Suprapubic skin (tissue), 4 donors: ENCODE measurements around the gene TEDC1. TPM values are rescaled to one million over a fixed set of nuclear protein-coding genes. Genes with fewer than 3 reads are reported as not detected.

Source experiments
- DNase-seq, 2 donors: peaks; one replicate each; pipeline ENCODE4 v3.0.0-alpha.2; 2019; ENCODE audit warnings: low spot score in 2 of 2
- H3K27ac ChIP-seq: fragments of 200-600 bp; sonication (generic); one replicate; pipeline ENCODE4 v1.5.1; 2019
- H3K27me3 ChIP-seq: fragments of 200-600 bp; sonication (generic); one replicate; pipeline ENCODE4 v1.5.1; 2019
- H3K36me3 ChIP-seq: fragments of 200-600 bp; sonication (generic); one replicate; pipeline ENCODE4 v1.5.1; 2019
- H3K4me1 ChIP-seq: fragments of 200-600 bp; sonication (generic); one replicate; pipeline ENCODE4 v1.5.1; 2019
- H3K4me3 ChIP-seq: fragments of 200-600 bp; sonication (generic); one replicate; pipeline ENCODE4 v1.5.1; 2019; ENCODE audit warnings: mild to moderate bottlenecking
- H3K9me3 ChIP-seq: fragments of 200-600 bp; sonication (generic); one replicate; pipeline ENCODE4 v1.5.1; 2019
- EP300 ChIP-seq: sonication (generic); formaldehyde crosslinking; IDR thresholded peaks from one replicate; pipeline ENCODE4 v1.6.1; 2017; ENCODE audit warnings: antibody characterized with exemption
- POLR2A ChIP-seq, 2 donors: fragments of 450-650 bp; IDR thresholded peaks; one replicate each; pipeline ENCODE4 v1.6.1; 2017; ENCODE audit warnings: antibody characterized with exemption in 2 of 2, mild to moderate bottlenecking in 2 of 2, moderate library complexity in 2 of 2
- POLR2AphosphoS5 ChIP-seq, 3 donors: sonication (generic); formaldehyde crosslinking; IDR thresholded peaks; one replicate each; pipeline ENCODE4 v1.6.1; 2017; ENCODE audit warnings: antibody characterized with exemption in 3 of 3
- WGBS: methylation state at CpG from one replicate; pipeline ENCODE4 v1.1.5; 2018; 5-methylcytosine and 5-hydroxymethylcytosine counted together
- total RNA-seq, 4 donors: library from RNA; depleted of rRNA; stranded (reverse); fragments of >200 nt; gene quantifications; one replicate each; pipeline ENCODE4 v1.1.0, GENCODE V29; 2016
- TF ChIP-seq, protein P1 (sequence below), 2 donors: fragments of 200-600 bp in 1 of 2; fragments of 450-650 bp in 1 of 2; sonication (generic) in 1 of 2; IDR thresholded peaks; one replicate each; pipeline ENCODE4 v1.5.1; 2016 to 2019; ENCODE audit warnings: antibody characterized with exemption in 2 of 2, mild to moderate bottlenecking in 1 of 2, moderate library complexity in 1 of 2

Gene TEDC1
- total RNA-seq, 4 donors from 2014 or later, result 11.4 to 41.0 (median 14.0) TPM

DNA sequence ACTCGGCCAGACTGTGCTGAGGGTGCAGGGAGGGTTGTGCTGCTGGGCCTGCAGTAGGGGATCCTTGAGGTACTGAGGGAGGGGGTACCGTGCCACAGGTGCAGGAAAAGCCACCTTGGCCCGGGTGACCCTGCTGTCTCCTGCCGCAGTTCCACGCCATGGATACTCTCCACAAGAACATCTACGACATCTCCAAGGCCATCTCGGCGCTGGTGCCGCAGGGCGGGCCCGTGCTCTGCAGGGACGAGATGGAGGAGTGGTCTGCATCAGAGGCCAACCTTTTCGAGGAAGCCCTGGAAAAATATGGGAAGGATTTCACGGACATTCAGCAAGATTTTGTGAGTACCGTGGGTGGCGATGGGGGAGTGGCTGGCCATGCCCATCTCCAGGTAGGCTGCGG is 30.4 kb upstream of the TEDC1 start:
- H3K9me3 ChIP-seq, result no peaks in the 10 kb centered on the region
- H3K27me3 ChIP-seq, result no peaks in the 10 kb centered on the region
- no peak overlapping the region for H3K27ac ChIP-seq
- no peaks in the 10 kb centered on the region for H3K4me1 ChIP-seq
- TF ChIP-seq POLR2AphosphoS5 (IDR thresholded peaks at IDR 0.05) (no peak), EP300 (no peak), POLR2A (IDR thresholded peaks at IDR 0.05) (no peak)
- TF ChIP-seq, protein P1, sequence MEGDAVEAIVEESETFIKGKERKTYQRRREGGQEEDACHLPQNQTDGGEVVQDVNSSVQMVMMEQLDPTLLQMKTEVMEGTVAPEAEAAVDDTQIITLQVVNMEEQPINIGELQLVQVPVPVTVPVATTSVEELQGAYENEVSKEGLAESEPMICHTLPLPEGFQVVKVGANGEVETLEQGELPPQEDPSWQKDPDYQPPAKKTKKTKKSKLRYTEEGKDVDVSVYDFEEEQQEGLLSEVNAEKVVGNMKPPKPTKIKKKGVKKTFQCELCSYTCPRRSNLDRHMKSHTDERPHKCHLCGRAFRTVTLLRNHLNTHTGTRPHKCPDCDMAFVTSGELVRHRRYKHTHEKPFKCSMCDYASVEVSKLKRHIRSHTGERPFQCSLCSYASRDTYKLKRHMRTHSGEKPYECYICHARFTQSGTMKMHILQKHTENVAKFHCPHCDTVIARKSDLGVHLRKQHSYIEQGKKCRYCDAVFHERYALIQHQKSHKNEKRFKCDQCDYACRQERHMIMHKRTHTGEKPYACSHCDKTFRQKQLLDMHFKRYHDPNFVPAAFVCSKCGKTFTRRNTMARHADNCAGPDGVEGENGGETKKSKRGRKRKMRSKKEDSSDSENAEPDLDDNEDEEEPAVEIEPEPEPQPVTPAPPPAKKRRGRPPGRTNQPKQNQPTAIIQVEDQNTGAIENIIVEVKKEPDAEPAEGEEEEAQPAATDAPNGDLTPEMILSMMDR (IDR thresholded peaks at IDR 0.05), result no peak
- WGBS, result 88% methylated on average over 15 of the region's 17 CpGs
- peaks cover 81% of the 10 kb centered on the region for H3K36me3 ChIP-seq
- no peak for DNase-seq
- no peak overlapping the region for H3K4me3 ChIP-seq

DNA sequence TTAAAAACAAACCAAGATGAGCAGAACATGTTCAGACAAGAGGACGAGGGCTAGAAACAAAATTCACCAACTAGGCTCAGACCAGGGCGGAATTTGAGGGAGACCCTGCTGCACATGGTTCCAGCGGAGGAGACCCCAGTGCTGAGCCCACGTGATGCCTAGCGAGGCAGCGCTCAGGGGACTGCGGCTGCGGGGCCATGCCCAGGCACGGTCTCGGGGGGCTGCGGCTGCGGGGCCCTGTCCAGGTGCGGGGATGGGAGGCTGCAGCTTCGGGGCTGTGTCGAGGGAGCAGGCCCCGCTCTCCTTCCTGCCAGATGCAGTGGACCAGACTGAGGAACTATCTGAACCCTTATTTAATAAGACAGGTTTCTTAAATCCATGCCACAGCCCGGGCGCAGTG is 29.1 kb upstream of the TEDC1 start:
- H3K4me3 ChIP-seq, result no peak overlapping the region
- DNase-seq, result no peak
- H3K4me1 ChIP-seq, result peaks cover 12% of the 10 kb centered on the region
- 86% methylated on average over 9 of the region's 18 CpGs for WGBS
- TF ChIP-seq EP300 (no peak), POLR2A (IDR thresholded peaks at IDR 0.05) (no peak), POLR2AphosphoS5 (IDR thresholded peaks at IDR 0.05) (no peak)
- TF ChIP-seq, protein P1 (IDR thresholded peaks at IDR 0.05), result no peak
- no peak overlapping the region for H3K27ac ChIP-seq
- H3K36me3 ChIP-seq, result peaks cover 81% of the 10 kb centered on the region
- no peaks in the 10 kb centered on the region for H3K9me3 ChIP-seq
- no peaks in the 10 kb centered on the region for H3K27me3 ChIP-seq

DNA sequence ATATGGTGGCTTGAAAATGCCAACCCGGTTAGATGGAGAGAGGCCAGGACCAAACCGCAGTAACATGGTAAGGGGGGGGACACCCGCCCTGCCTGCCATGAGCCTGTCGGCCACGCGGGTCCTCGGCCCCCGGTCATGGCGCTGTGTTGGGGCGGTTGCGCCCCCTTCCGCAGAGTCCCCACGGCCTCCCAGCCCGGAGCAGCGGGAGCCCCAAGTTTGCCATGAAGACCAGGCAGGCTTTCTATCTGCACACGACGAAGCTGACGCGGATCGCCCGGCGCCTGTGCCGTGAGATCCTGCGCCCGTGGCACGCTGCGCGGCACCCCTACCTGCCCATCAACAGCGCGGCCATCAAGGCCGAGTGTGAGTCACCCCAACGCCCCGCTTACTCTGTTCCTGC is 26.5 kb upstream of the TEDC1 start:
- peaks cover 38% of the 10 kb centered on the region for H3K4me1 ChIP-seq
- H3K4me3 ChIP-seq, result no peak overlapping the region
- H3K9me3 ChIP-seq, result no peaks in the 10 kb centered on the region
- H3K36me3 ChIP-seq, result peaks cover 76% of the 10 kb centered on the region
- DNase-seq, result no peak
- TF ChIP-seq EP300, result no peak
- no peak for TF ChIP-seq POLR2AphosphoS5 (IDR thresholded peaks at IDR 0.05)
- TF ChIP-seq, protein P1 (IDR thresholded peaks at IDR 0.05), result no peak
- TF ChIP-seq POLR2A (IDR thresholded peaks at IDR 0.05), result no peak
- no peaks in the 10 kb centered on the region for H3K27me3 ChIP-seq
- WGBS, result 90% methylated on average over 5 of the region's 33 CpGs
- H3K27ac ChIP-seq, result no peak overlapping the region

DNA sequence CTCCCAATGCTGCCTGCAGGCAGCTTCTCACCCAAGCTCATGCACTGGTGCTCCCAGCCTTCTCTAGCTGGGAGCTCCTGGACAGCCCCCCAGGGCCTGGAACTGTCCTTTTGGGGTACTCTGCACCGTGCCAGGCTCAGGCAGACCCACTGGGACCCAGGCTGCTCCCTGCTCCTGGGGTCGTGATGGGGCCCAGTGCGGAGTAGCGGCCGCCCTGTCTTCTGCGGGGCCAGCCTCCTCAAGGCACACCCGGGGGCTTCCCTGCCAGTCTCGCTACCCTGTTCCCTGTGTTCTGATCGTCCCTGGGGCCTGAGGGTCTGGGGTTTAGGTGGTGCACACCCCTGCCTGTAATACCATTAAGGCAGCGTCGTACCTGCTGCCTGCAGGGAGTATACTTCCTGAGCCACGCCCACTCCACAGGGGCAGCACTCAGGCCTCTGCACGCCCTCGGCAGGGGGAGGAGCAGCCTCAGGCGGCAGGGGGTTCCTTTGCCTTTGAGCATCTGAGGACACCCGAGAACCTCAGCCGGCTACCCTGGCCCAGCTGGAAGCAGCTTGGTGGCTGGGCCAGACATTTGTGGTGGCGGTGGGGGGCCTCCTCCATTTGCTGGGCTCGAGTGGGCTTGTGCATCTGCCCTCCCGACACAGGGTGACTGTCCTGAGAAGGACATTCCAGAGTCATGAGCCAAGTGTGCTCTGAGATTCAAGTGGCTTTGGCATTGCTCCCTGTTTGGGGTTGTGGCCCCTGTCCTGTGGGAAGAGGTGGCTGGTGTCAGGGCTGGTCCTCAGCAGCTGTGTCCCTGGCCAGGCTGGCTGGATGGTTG is 25.6 kb upstream of the TEDC1 start:
- Histone ChIP-seq H3K27ac (no peak overlapping the region), H3K9me3 (no peaks in the 10 kb centered on the region), H3K36me3 (peaks cover 78% of the 10 kb centered on the region), H3K27me3 (no peaks in the 10 kb centered on the region), H3K4me3 (no peak overlapping the region), H3K4me1 (peaks cover 43% of the 10 kb centered on the region)
- TF ChIP-seq, protein P1 (IDR thresholded peaks at IDR 0.05), result no peak
- TF ChIP-seq POLR2A (IDR thresholded peaks at IDR 0.05) (no peak), POLR2AphosphoS5 (IDR thresholded peaks at IDR 0.05) (no peak), EP300 (no peak)
- no peak for DNase-seq
- 88% methylated on average over 9 of the region's 20 CpGs for WGBS

DNA sequence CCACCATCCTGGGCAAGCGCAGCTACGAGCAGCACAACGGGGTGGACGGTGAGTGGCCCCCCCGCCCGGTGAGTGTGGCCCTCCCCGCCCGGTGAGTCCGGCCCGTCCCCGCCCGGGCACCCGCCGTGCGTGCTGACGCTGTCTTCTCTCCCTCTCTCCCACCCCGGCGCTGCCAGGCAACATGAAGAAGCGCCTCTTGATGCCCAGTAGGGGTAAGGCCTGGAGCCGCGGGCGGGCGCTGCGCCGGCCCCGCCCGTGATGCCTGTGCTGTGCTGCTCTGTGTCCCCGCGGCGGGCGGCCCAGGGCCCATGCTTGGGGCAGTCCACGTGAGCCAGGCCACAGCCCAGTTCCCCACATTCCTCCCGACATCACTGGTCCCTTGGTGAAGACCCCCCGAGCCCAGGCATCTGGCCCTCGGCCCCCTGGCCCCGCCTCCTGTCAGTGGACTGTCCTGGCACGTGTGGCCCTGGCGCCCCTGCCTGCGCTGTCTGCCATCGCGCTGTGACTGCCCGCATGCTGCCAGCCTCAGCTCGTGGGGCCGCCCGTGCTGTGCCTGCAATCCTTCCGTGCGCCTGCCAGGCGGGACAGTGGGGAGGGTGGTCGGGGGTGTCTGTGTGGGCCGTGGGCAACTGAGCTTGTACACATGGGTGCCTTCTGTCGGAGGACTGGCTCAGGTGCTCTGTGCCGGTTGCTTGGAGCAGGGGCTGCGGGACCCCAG is 24.4 kb upstream of the TEDC1 start:
- TF ChIP-seq, protein P1 (IDR thresholded peaks at IDR 0.05), result no peak
- peaks cover 71% of the 10 kb centered on the region for H3K36me3 ChIP-seq
- no peaks in the 10 kb centered on the region for H3K9me3 ChIP-seq
- peaks cover 45% of the 10 kb centered on the region for H3K4me1 ChIP-seq
- H3K27me3 ChIP-seq, result no peaks in the 10 kb centered on the region
- WGBS, result 80% methylated on average over 3 of the region's 53 CpGs
- peak overlapping the region; percentile 52 for H3K27ac ChIP-seq
- H3K4me3 ChIP-seq, result no peak overlapping the region
- DNase-seq, result no peak
